ENCODE results near the gene ADAMTSL3.

DNA sequence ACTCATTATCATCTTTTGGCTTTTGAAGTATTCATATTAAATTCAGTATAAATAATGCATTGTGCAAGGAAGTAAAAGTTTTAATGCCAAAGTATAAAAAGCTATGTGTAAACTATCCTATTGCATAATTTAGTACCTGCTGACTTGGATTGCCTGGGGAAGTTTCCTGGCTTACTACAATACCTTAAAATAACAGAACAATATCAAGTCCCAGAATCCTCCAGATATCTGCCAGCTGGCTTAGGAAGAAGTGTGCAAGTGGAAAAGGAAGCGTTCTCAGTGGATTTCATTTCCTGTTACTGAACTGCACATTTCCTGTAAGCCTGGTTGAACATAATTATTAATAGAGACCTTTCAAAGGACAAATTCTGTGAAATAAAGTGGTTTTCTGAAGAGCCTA, 236.7 kb downstream of the ADAMTSL3 start:
- TF ChIP-seq CTCF (conservative IDR thresholded peaks at IDR 0.05 in 1 of 2, IDR thresholded peaks at IDR 0.05 in 1 of 2; ENCODE audit: low read depth in 1 of 2, low read length in 2 of 2), result no peak
- TF ChIP-seq EZH2 (IDR thresholded peaks at IDR 0.05; ENCODE audit: low read length, missing control alignments), result no peak
